GM23338 (cell line): ENCODE results near the gene PDE4D. TPM values are rescaled to one million over a fixed set of nuclear protein-coding genes. Genes with fewer than 3 reads are reported as not detected.

Experiments used
- ATAC-seq: fragments of 200-7000 bp; cut with Tn5 transposase; 3 replicates; pipeline ENCODE4 v1.9.1; 2020
- DNase-seq: peaks from one replicate; pipeline ENCODE4 v3.0.0-alpha.2; 2015; ENCODE audit warnings: low spot score
- H2AFZ ChIP-seq: fragments of 200-600 bp; sonication (generic); 2 replicates; pipeline ENCODE4 v1.8.0; 2016; ENCODE audit warnings: antibody characterized with exemption, mild to moderate bottlenecking, moderate library complexity
- H3F3A ChIP-seq: fragments of 200-600 bp; sonication (generic); replicated peaks from 2 replicates; pipeline ENCODE4 v1.8.0; 2017; ENCODE audit warnings: antibody characterized with exemption, mixed run types, low read depth
- H3K27ac ChIP-seq: fragments of 200-600 bp; sonication (generic); 2 replicates; pipeline ENCODE4 v1.6.1; 2016; ENCODE audit warnings: low read depth
- H3K27me3 ChIP-seq: fragments of 200-600 bp; sonication (generic); 2 replicates; pipeline ENCODE4 v1.8.0; 2016; ENCODE audit warnings: mild to moderate bottlenecking, mixed run types, moderate library complexity; ENCODE audit not compliant: insufficient read depth
- H3K36me3 ChIP-seq: fragments of 200-600 bp; sonication (generic); 2 replicates; pipeline ENCODE4 v1.8.0; 2016; ENCODE audit warnings: mild to moderate bottlenecking; ENCODE audit not compliant: insufficient read depth
- H3K4me1 ChIP-seq: fragments of 200-600 bp; sonication (generic); 2 replicates; pipeline ENCODE4 v1.8.0; 2016; ENCODE audit warnings: mild to moderate bottlenecking, moderate library complexity; ENCODE audit not compliant: insufficient read depth
- H3K4me2 ChIP-seq: fragments of 200-600 bp; sonication (generic); 2 replicates; pipeline ENCODE4 v1.7.1; 2017; ENCODE audit warnings: mixed run types
- H3K4me3 ChIP-seq: fragments of 200-600 bp; sonication (generic); 2 replicates; pipeline ENCODE4 v1.6.1; 2016; ENCODE audit warnings: mixed run types
- H3K79me2 ChIP-seq: fragments of 200-600 bp; sonication (generic); replicated peaks from 2 replicates; pipeline ENCODE4 v1.8.0; 2017; ENCODE audit warnings: mild to moderate bottlenecking; ENCODE audit not compliant: insufficient read depth
- H3K9me2 ChIP-seq: fragments of 200-600 bp; sonication (generic); 2 replicates; pipeline ENCODE4 v1.8.0; 2017; ENCODE audit not compliant: insufficient read depth
- H4K20me1 ChIP-seq: fragments of 200-600 bp; sonication (generic); replicated peaks from 2 replicates; pipeline ENCODE4 v1.8.0; 2017; ENCODE audit warnings: mild to moderate bottlenecking; ENCODE audit not compliant: insufficient read depth
- H3K27ac Mint-ChIP-seq: 2 replicates; pipeline ENCODE4 v1.8.0; 2020; ENCODE audit warnings: inconsistent platforms, mild to moderate bottlenecking, moderate library complexity, mixed read lengths
- H3K27me3 Mint-ChIP-seq: 3 replicates; pipeline ENCODE4 v1.8.0; 2022; ENCODE audit warnings: low read depth, mild to moderate bottlenecking, moderate library complexity, mixed read lengths, inconsistent platforms; ENCODE audit not compliant: insufficient read depth, poor library complexity
- H3K36me3 Mint-ChIP-seq: 3 replicates; pipeline ENCODE4 v1.8.0; 2021; ENCODE audit warnings: low read depth, mild to moderate bottlenecking, inconsistent platforms, moderate library complexity, mixed read lengths
- H3K4me1 Mint-ChIP-seq: 3 replicates; pipeline ENCODE4 v1.8.0; 2020; ENCODE audit warnings: mild to moderate bottlenecking, inconsistent platforms, mixed read lengths
- H3K4me3 Mint-ChIP-seq: 3 replicates; pipeline ENCODE4 v1.8.0; 2021; ENCODE audit warnings: moderate library complexity, mild to moderate bottlenecking, inconsistent platforms, mixed read lengths
- H3K9me3 Mint-ChIP-seq: 3 replicates; pipeline ENCODE4 v1.8.0; 2020; ENCODE audit warnings: moderate library complexity, mild to moderate bottlenecking, inconsistent platforms, mixed read lengths
- CREB1 ChIP-seq: fragments of 250-450 bp; sonication (Bioruptor Pico); IDR thresholded peaks from 2 replicates; pipeline ENCODE4 v1.5.0; 2020; ENCODE audit warnings: low read depth, mild to moderate bottlenecking, moderate library complexity
- CTCF ChIP-seq, 2 experiments: fragments of 200-600 bp in 1 of 2; sonication (generic) in 1 of 2; conservative IDR thresholded peaks; 2 replicates each; pipeline versions ENCODE4 v1.5.1 to v1.6.1; 2016 to 2017; ENCODE audit warnings: antibody characterized with exemption in 2 of 2, low read depth in 2 of 2, mild to moderate bottlenecking in 2 of 2, moderate library complexity in 1 of 2
- ETS1 ChIP-seq: IDR thresholded peaks from 2 replicates; pipeline ENCODE4 v1.6.1; 2016; ENCODE audit warnings: antibody characterized with exemption
- EZH2 ChIP-seq: fragments of 200-600 bp; sonication (generic); IDR thresholded peaks from one replicate; pipeline ENCODE4 v1.8.0; 2017; ENCODE audit warnings: antibody characterized with exemption, mild to moderate bottlenecking, low read depth; ENCODE audit not compliant: unreplicated experiment
- EZH2phosphoT487 ChIP-seq: fragments of 200-600 bp; sonication (generic); IDR thresholded peaks from one replicate; pipeline ENCODE4 v1.8.1; 2018; ENCODE audit warnings: antibody characterized with exemption; ENCODE audit not compliant: unreplicated experiment
- JUNB ChIP-seq: IDR thresholded peaks from one replicate; pipeline ENCODE4 v1.6.1; 2016; ENCODE audit warnings: antibody characterized with exemption; ENCODE audit not compliant: unreplicated experiment
- NANOG ChIP-seq: IDR thresholded peaks from 2 replicates; pipeline ENCODE4 v1.6.1; 2016; ENCODE audit warnings: antibody characterized with exemption, borderline replicate concordance
- POLR2AphosphoS5 ChIP-seq: IDR thresholded peaks from 2 replicates; pipeline ENCODE4 v1.6.1; 2016; ENCODE audit warnings: antibody characterized with exemption, low read depth
- REST ChIP-seq: IDR thresholded peaks from one replicate; pipeline ENCODE4 v1.6.1; 2018; ENCODE audit warnings: antibody characterized with exemption; ENCODE audit not compliant: unreplicated experiment
- STAT1 ChIP-seq: IDR thresholded peaks from one replicate; pipeline ENCODE4 v1.6.1; 2016; ENCODE audit warnings: antibody characterized with exemption; ENCODE audit not compliant: unreplicated experiment
- ZNF114 ChIP-seq: fragments of 250-450 bp; sonication (Bioruptor Pico); IDR thresholded peaks from 2 replicates; pipeline ENCODE4 v1.5.0; 2020; ENCODE audit warnings: mild to moderate bottlenecking, moderate library complexity
- ZNF331 ChIP-seq: fragments of 250-450 bp; sonication (Bioruptor Pico); IDR thresholded peaks from 2 replicates; pipeline ENCODE4 v1.5.0; 2020; ENCODE audit warnings: low read depth, mild to moderate bottlenecking, moderate library complexity
- polyA plus RNA-seq: library from polyadenylated mRNA; unstranded; fragments of >200 nt; fragmentation: Nextera tagmentation; extraction: Ambion mirVana; gene quantifications from 2 replicates; pipeline ENCODE4 v1.2.1, GENCODE V29; 2016
- total RNA-seq: library from RNA; depleted of rRNA; stranded (reverse); fragments of >200 nt; shearing (Covaris generic); gene quantifications from 2 replicates; pipeline ENCODE4 v1.2.3, GENCODE V29; 2014
- TF ChIP-seq, protein P1 (sequence below): fragments of 250-450 bp; sonication (Bioruptor Pico); IDR thresholded peaks from 2 replicates; pipeline ENCODE4 v1.5.0; 2020; ENCODE audit warnings: mild to moderate bottlenecking, moderate library complexity

Gene PDE4D
- total and polyA plus RNA-seq, 2 experiments from 2014 or later, result 2.1 to 4.7 TPM

- no peaks in the 10 kb centered on the region for H3K27me3 ChIP-seq
- H3K4me3 ChIP-seq, result no peak overlapping the region
- H3F3A ChIP-seq, result no peaks in the 10 kb centered on the region
- no peak for DNase-seq
- H3K4me1 ChIP-seq, result peaks cover 18% of the 10 kb centered on the region
- 0 out of 2 replicates have a peak, but pooled peaks cover 3% of the 10 kb centered on the region for H3K9me2 ChIP-seq
- H3K79me2 ChIP-seq, result no peaks in the 10 kb centered on the region
- no peak overlapping the region; the same call in 1 of the 2 replicates for H2AFZ ChIP-seq
- H3K27me3 Mint-ChIP-seq, result no peaks in the 10 kb centered on the region
- no peaks in the 10 kb centered on the region for H3K9me3 Mint-ChIP-seq
- peaks cover 15% of the 10 kb centered on the region for H3K4me1 Mint-ChIP-seq
- H3K36me3 ChIP-seq, result no peaks in the 10 kb centered on the region
- no peak overlapping the region for H3K4me2 ChIP-seq
- ATAC-seq, result no peak
- H3K36me3 Mint-ChIP-seq, result no peaks in the 10 kb centered on the region
- H3K27ac ChIP-seq, result no peak overlapping the region
- TF ChIP-seq ETS1 (no peak), CTCF (conservative IDR thresholded peaks at IDR 0.05; ENCODE audit: low read depth in 2 of 2) (no peak), EZH2 (no peak), EZH2phosphoT487 (no peak), NANOG (no peak), STAT1 (no peak), JUNB (no peak), ZNF114 (no peak), ZNF331 (CRISPR knock-in tag) (no peak), CREB1 (CRISPR knock-in tag) (no peak), REST (no peak), POLR2AphosphoS5 (no peak)
- TF ChIP-seq, protein P1, sequence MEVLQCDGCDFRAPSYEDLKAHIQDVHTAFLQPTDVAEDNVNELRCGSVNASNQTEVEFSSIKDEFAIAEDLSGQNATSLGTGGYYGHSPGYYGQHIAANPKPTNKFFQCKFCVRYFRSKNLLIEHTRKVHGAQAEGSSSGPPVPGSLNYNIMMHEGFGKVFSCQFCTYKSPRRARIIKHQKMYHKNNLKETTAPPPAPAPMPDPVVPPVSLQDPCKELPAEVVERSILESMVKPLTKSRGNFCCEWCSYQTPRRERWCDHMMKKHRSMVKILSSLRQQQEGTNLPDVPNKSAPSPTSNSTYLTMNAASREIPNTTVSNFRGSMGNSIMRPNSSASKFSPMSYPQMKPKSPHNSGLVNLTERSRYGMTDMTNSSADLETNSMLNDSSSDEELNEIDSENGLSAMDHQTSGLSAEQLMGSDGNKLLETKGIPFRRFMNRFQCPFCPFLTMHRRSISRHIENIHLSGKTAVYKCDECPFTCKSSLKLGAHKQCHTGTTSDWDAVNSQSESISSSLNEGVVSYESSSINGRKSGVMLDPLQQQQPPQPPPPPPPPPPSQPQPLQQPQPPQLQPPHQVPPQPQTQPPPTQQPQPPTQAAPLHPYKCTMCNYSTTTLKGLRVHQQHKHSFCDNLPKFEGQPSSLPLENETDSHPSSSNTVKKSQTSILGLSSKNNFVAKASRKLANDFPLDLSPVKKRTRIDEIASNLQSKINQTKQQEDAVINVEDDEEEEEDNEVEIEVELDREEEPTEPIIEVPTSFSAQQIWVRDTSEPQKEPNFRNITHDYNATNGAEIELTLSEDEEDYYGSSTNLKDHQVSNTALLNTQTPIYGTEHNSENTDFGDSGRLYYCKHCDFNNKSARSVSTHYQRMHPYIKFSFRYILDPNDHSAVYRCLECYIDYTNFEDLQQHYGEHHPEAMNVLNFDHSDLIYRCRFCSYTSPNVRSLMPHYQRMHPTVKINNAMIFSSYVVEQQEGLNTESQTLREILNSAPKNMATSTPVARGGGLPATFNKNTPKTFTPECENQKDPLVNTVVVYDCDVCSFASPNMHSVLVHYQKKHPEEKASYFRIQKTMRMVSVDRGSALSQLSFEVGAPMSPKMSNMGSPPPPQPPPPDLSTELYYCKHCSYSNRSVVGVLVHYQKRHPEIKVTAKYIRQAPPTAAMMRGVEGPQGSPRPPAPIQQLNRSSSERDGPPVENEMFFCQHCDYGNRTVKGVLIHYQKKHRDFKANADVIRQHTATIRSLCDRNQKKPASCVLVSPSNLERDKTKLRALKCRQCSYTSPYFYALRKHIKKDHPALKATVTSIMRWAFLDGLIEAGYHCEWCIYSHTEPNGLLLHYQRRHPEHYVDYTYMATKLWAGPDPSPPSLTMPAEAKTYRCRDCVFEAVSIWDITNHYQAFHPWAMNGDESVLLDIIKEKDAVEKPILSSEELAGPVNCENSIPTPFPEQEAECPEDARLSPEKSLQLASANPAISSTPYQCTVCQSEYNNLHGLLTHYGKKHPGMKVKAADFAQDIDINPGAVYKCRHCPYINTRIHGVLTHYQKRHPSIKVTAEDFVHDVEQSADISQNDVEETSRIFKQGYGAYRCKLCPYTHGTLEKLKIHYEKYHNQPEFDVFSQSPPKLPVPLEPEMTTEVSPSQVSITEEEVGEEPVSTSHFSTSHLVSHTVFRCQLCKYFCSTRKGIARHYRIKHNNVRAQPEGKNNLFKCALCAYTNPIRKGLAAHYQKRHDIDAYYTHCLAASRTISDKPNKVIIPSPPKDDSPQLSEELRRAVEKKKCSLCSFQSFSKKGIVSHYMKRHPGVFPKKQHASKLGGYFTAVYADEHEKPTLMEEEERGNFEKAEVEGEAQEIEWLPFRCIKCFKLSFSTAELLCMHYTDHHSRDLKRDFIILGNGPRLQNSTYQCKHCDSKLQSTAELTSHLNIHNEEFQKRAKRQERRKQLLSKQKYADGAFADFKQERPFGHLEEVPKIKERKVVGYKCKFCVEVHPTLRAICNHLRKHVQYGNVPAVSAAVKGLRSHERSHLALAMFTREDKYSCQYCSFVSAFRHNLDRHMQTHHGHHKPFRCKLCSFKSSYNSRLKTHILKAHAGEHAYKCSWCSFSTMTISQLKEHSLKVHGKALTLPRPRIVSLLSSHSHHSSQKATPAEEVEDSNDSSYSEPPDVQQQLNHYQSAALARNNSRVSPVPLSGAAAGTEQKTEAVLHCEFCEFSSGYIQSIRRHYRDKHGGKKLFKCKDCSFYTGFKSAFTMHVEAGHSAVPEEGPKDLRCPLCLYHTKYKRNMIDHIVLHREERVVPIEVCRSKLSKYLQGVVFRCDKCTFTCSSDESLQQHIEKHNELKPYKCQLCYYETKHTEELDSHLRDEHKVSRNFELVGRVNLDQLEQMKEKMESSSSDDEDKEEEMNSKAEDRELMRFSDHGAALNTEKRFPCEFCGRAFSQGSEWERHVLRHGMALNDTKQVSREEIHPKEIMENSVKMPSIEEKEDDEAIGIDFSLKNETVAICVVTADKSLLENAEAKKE (CRISPR knock-in tag), result no peak
- no peaks in the 10 kb centered on the region for H4K20me1 ChIP-seq
- H3K4me3 Mint-ChIP-seq, result no peak overlapping the region
- no peak overlapping the region for H3K27ac Mint-ChIP-seq
Observed at GRCh38 chr5:59873113-59873512, 20.4 kb downstream of the PDE4D start.
